HepG2 (cell line): ENCODE results near the gene RARG. TPM values are rescaled to one million over a fixed set of nuclear protein-coding genes. Genes with fewer than 3 reads are reported as not detected.
A peak's percentile ranks its signal among the peaks of the same experiment; 100 is the strongest.

Source experiments
- AKAP8 ChIP-seq: sonication (generic); formaldehyde crosslinking; IDR thresholded peaks from 2 replicates; pipeline ENCODE4 v1.5.1; 2020; ENCODE audit warnings: mild to moderate bottlenecking, missing genetic modification reagents
- CC2D1A ChIP-seq: sonication (generic); formaldehyde crosslinking; IDR thresholded peaks from 2 replicates; pipeline ENCODE4 v1.8.1; 2023; ENCODE audit warnings: mild to moderate bottlenecking, missing genetic modification reagents
- FIP1L1 ChIP-seq: fragments of 200-400 bp; formaldehyde crosslinking; IDR thresholded peaks from 2 replicates; pipeline ENCODE4 v1.6.1; 2018; ENCODE audit warnings: low read depth, mild to moderate bottlenecking, low read length, moderate library complexity, borderline replicate concordance; ENCODE audit not compliant: insufficient read depth
- HNF4A ChIP-seq: sonication (generic); formaldehyde crosslinking; IDR thresholded peaks from 2 replicates; pipeline ENCODE4 v1.4.0; 2020; ENCODE audit warnings: missing genetic modification reagents
- LCORL ChIP-seq, 2 experiments: fragments of 450-650 bp in 1 of 2; sonication (generic) in 1 of 2; formaldehyde crosslinking in 1 of 2; IDR thresholded peaks; 2 replicates each; pipeline versions ENCODE4 v1.5.0 to v1.6.1; 2017 to 2020; ENCODE audit warnings: antibody characterized with exemption in 1 of 2, missing genetic modification reagents in 1 of 2
- MAFF ChIP-seq: IDR thresholded peaks from 2 replicates; pipeline ENCODE4 v1.6.1; 2011; ENCODE audit warnings: low read depth, low read length, improper control_type of control experiment
- MBD4 ChIP-seq: IDR thresholded peaks from 2 replicates; pipeline ENCODE4 v1.6.1; 2012; ENCODE audit warnings: low read length, inconsistent platforms, borderline replicate concordance
- MXI1 ChIP-seq: IDR thresholded peaks from 3 replicates; pipeline ENCODE4 v1.6.1; 2012; ENCODE audit warnings: low read depth, low read length, inconsistent platforms, borderline replicate concordance
- TOE1 ChIP-seq: sonication (generic); formaldehyde crosslinking; IDR thresholded peaks from 2 replicates; pipeline ENCODE4 v1.4.0; 2020; ENCODE audit warnings: mild to moderate bottlenecking, missing genetic modification reagents
- ZNF138 ChIP-seq: sonication (generic); formaldehyde crosslinking; IDR thresholded peaks from 2 replicates; pipeline ENCODE4 v1.5.0; 2020; ENCODE audit warnings: mild to moderate bottlenecking, low read depth, missing genetic modification reagents
- ZNF550 ChIP-seq: sonication (generic); formaldehyde crosslinking; IDR thresholded peaks from 2 replicates; pipeline ENCODE4 v1.4.0; 2020; ENCODE audit warnings: mild to moderate bottlenecking, missing genetic modification reagents, borderline replicate concordance
- ZNF652 ChIP-seq: IDR thresholded peaks from 2 replicates; pipeline ENCODE4 v1.6.1; 2016; ENCODE audit warnings: low read depth, borderline replicate concordance
- ZNF678 ChIP-seq: sonication (generic); formaldehyde crosslinking; IDR thresholded peaks from 2 replicates; pipeline ENCODE4 v1.4.0; 2020; ENCODE audit warnings: mild to moderate bottlenecking, missing genetic modification reagents
- polyA plus RNA-seq, 8 experiments: library from polyadenylated mRNA; depleted of rRNA in 3 of 8; stranded (reverse) in 7 of 8; unstranded in 1 of 8; fragments of >200 nt; fragmentation: Illumina TruSeq in 4 of 8; extraction: Trizol in 4 of 8; gene quantifications; 2 replicates each; pipeline versions ENCODE4 v1.2.1 to v1.2.3, GENCODE V29; 2011 to 2016; ENCODE audit warnings: low read depth in 4 of 8, missing spikeins in 1 of 8, mixed read lengths in 1 of 8; ENCODE audit not compliant: insufficient read depth in 1 of 8
- total RNA-seq, 5 experiments: library from RNA; depleted of rRNA; stranded (reverse); fragments of >200 nt; fragmentation: Illumina TruSeq; extraction: Trizol; gene quantifications; 2 replicates each; pipeline ENCODE4 v1.2.3, GENCODE V29; 2016; ENCODE audit warnings: low read depth in 1 of 5
- TF ChIP-seq, protein P1 (sequence below): sonication (generic); formaldehyde crosslinking; IDR thresholded peaks from 2 replicates; pipeline ENCODE4 v1.4.0; 2020; ENCODE audit warnings: missing genetic modification reagents
- TF ChIP-seq, protein P2 (sequence below): IDR thresholded peaks from 2 replicates; pipeline ENCODE4 v1.6.1; 2012; ENCODE audit warnings: low read length, improper control_type of control experiment
- TF ChIP-seq, protein P3 (sequence below): sonication (generic); formaldehyde crosslinking; IDR thresholded peaks from 2 replicates; pipeline ENCODE4 v1.8.0; 2022; ENCODE audit warnings: mild to moderate bottlenecking, missing genetic modification reagents, moderate library complexity

RARG gene
- total and polyA plus RNA-seq, 2 of the 13 experiments (the other 11 are each of a cell fraction or from before 2014, with no cell fraction given) = 0.77 to 1.5 TPM

DNA sequence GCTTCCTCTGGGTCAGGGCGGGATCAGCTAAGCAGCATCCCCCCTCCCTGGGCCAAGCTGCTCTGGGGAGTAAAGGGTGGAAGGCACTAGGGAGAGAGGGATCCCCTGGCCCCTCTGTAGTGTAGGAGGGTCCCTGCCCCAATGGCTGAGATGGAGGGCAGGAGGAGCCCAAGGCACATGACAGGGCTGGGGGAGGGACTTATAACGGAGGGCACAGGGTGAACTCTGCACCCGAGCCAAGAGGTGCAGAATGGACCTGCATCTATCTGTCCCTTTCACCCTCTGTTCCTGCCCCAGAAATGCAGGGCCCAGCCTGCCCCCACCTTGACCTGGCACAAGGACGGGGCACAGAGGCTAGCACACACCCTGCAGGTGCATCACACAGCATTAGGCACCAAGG, 21.2 kb downstream of the RARG start (continued):
- TF ChIP-seq, protein P1, sequence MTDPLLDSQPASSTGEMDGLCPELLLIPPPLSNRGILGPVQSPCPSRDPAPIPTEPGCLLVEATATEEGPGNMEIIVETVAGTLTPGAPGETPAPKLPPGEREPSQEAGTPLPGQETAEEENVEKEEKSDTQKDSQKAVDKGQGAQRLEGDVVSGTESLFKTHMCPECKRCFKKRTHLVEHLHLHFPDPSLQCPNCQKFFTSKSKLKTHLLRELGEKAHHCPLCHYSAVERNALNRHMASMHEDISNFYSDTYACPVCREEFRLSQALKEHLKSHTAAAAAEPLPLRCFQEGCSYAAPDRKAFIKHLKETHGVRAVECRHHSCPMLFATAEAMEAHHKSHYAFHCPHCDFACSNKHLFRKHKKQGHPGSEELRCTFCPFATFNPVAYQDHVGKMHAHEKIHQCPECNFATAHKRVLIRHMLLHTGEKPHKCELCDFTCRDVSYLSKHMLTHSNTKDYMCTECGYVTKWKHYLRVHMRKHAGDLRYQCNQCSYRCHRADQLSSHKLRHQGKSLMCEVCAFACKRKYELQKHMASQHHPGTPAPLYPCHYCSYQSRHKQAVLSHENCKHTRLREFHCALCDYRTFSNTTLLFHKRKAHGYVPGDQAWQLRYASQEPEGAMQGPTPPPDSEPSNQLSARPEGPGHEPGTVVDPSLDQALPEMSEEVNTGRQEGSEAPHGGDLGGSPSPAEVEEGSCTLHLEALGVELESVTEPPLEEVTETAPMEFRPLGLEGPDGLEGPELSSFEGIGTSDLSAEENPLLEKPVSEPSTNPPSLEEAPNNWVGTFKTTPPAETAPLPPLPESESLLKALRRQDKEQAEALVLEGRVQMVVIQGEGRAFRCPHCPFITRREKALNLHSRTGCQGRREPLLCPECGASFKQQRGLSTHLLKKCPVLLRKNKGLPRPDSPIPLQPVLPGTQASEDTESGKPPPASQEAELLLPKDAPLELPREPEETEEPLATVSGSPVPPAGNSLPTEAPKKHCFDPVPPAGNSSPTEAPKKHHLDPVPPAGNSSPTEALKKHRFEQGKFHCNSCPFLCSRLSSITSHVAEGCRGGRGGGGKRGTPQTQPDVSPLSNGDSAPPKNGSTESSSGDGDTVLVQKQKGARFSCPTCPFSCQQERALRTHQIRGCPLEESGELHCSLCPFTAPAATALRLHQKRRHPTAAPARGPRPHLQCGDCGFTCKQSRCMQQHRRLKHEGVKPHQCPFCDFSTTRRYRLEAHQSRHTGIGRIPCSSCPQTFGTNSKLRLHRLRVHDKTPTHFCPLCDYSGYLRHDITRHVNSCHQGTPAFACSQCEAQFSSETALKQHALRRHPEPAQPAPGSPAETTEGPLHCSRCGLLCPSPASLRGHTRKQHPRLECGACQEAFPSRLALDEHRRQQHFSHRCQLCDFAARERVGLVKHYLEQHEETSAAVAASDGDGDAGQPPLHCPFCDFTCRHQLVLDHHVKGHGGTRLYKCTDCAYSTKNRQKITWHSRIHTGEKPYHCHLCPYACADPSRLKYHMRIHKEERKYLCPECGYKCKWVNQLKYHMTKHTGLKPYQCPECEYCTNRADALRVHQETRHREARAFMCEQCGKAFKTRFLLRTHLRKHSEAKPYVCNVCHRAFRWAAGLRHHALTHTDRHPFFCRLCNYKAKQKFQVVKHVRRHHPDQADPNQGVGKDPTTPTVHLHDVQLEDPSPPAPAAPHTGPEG = no peak
- TF ChIP-seq HNF4A (CRISPR knock-in tag) = peak; percentile 61
- no peak for TF ChIP-seq TOE1 (CRISPR knock-in tag)
- TF ChIP-seq LCORL (IDR thresholded peaks at IDR 0.05) = no peak
- TF ChIP-seq LCORL (CRISPR knock-in tag; IDR thresholded peaks at IDR 0.05) = 0 out of 2 replicates have a peak, but pooled peaks have one; percentile 12
- no peak for TF ChIP-seq MAFF
- TF ChIP-seq, protein P2, sequence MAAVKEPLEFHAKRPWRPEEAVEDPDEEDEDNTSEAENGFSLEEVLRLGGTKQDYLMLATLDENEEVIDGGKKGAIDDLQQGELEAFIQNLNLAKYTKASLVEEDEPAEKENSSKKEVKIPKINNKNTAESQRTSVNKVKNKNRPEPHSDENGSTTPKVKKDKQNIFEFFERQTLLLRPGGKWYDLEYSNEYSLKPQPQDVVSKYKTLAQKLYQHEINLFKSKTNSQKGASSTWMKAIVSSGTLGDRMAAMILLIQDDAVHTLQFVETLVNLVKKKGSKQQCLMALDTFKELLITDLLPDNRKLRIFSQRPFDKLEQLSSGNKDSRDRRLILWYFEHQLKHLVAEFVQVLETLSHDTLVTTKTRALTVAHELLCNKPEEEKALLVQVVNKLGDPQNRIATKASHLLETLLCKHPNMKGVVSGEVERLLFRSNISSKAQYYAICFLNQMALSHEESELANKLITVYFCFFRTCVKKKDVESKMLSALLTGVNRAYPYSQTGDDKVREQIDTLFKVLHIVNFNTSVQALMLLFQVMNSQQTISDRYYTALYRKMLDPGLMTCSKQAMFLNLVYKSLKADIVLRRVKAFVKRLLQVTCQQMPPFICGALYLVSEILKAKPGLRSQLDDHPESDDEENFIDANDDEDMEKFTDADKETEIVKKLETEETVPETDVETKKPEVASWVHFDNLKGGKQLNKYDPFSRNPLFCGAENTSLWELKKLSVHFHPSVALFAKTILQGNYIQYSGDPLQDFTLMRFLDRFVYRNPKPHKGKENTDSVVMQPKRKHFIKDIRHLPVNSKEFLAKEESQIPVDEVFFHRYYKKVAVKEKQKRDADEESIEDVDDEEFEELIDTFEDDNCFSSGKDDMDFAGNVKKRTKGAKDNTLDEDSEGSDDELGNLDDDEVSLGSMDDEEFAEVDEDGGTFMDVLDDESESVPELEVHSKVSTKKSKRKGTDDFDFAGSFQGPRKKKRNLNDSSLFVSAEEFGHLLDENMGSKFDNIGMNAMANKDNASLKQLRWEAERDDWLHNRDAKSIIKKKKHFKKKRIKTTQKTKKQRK = no peak
- TF ChIP-seq ZNF550 (CRISPR knock-in tag) = no peak
- TF ChIP-seq, protein P3, sequence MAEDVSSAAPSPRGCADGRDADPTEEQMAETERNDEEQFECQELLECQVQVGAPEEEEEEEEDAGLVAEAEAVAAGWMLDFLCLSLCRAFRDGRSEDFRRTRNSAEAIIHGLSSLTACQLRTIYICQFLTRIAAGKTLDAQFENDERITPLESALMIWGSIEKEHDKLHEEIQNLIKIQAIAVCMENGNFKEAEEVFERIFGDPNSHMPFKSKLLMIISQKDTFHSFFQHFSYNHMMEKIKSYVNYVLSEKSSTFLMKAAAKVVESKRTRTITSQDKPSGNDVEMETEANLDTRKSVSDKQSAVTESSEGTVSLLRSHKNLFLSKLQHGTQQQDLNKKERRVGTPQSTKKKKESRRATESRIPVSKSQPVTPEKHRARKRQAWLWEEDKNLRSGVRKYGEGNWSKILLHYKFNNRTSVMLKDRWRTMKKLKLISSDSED (CRISPR knock-in tag) = no peak
- 0 out of 2 replicates have a peak, but pooled peaks have one; percentile 17 for TF ChIP-seq ZNF652
- TF ChIP-seq CC2D1A (CRISPR knock-in tag) = no peak
- no peak for TF ChIP-seq MBD4
- TF ChIP-seq AKAP8 = no peak
- TF ChIP-seq ZNF138 (CRISPR knock-in tag) = no peak
- TF ChIP-seq MXI1 = no peak
- TF ChIP-seq FIP1L1 = no peak
- no peak for TF ChIP-seq ZNF678 (CRISPR knock-in tag)
